PC-9 (cell line): ENCODE measurements around the gene C9orf152. TPM values are rescaled to one million over a fixed set of nuclear protein-coding genes. Genes with fewer than 3 reads are reported as not detected.

Experiments
- BruUV-seq: library from RNA; stranded (reverse); fragments of 400-500 nt; replicated peaks from 2 replicates; lab custom pipeline; 2021; lab: Mats Ljungman, UMichigan
- CTCF ChIA-PET: fragments of 300-600 bp; sonication (Branson Sonifier 250); formaldehyde crosslinking; loops from one replicate; lab custom pipeline; 2022; ENCODE audit warnings: antibody characterized with exemption; lab: Charles Lee
- POLR2A ChIA-PET: fragments of 300-600 bp; sonication (Branson Sonifier 250); formaldehyde crosslinking; loops from one replicate; lab custom pipeline; 2022; ENCODE audit warnings: antibody characterized with exemption; ENCODE audit not compliant: unreplicated experiment; lab: Charles Lee
- DNase-seq, 2 experiments: peaks; one replicate each; pipeline versions ENCODE4 v3.0.0 to v3.0.0-alpha.2; 2015 to 2022; ENCODE audit warnings: mixed read lengths in 1 of 2
- H2AFZ ChIP-seq: fragments of 200-600 bp; sonication (generic); 2 replicates; pipeline ENCODE4 v1.8.1; 2017; ENCODE audit warnings: antibody characterized with exemption
- H3F3A ChIP-seq: fragments of 200-600 bp; sonication (generic); 2 replicates; pipeline ENCODE4 v1.8.1; 2017; ENCODE audit warnings: antibody characterized with exemption, mild to moderate bottlenecking, low read depth; ENCODE audit not compliant: insufficient read depth
- H3K27ac ChIP-seq: fragments of 200-600 bp; sonication (generic); 2 replicates; pipeline ENCODE4 v1.6.1; 2016; ENCODE audit warnings: mixed run types
- H3K27me3 ChIP-seq: fragments of 200-600 bp; sonication (generic); 2 replicates; pipeline ENCODE4 v1.6.1; 2016; ENCODE audit warnings: low read depth, mixed run types; ENCODE audit not compliant: insufficient read depth
- H3K36me3 ChIP-seq: fragments of 200-600 bp; sonication (generic); 2 replicates; pipeline ENCODE4 v1.6.1; 2016; ENCODE audit warnings: low read depth, mixed run types
- H3K4me1 ChIP-seq: fragments of 200-600 bp; sonication (generic); replicated peaks from 2 replicates; pipeline ENCODE4 v1.6.1; 2016; ENCODE audit warnings: mixed run types; ENCODE audit not compliant: insufficient read depth
- H3K4me2 ChIP-seq: fragments of 200-600 bp; sonication (generic); 2 replicates; pipeline ENCODE4 v1.6.1; 2017; ENCODE audit warnings: mixed run types
- H3K4me3 ChIP-seq: fragments of 200-600 bp; sonication (generic); 2 replicates; pipeline ENCODE4 v1.6.1; 2016; ENCODE audit warnings: mixed run types
- H3K79me2 ChIP-seq: fragments of 200-600 bp; sonication (generic); 2 replicates; pipeline ENCODE4 v1.6.1; 2017; ENCODE audit warnings: low read depth, mixed run types
- H3K9me2 ChIP-seq: fragments of 200-600 bp; sonication (generic); 2 replicates; pipeline ENCODE4 v1.8.1; 2017; ENCODE audit warnings: mild to moderate bottlenecking; ENCODE audit not compliant: insufficient read depth
- H3K9me3 ChIP-seq: fragments of 200-600 bp; sonication (generic); 2 replicates; pipeline ENCODE4 v1.8.1; 2016; ENCODE audit warnings: low read depth; ENCODE audit not compliant: insufficient read depth
- H4K20me1 ChIP-seq: fragments of 200-600 bp; sonication (generic); 2 replicates; pipeline ENCODE4 v1.8.1; 2017; ENCODE audit not compliant: insufficient read depth
- CTCF ChIP-seq: fragments of 200-600 bp; sonication (generic); conservative IDR thresholded peaks from 2 replicates; pipeline ENCODE4 v1.6.1; 2017; ENCODE audit warnings: mixed run types, antibody characterized with exemption, mild to moderate bottlenecking, moderate library complexity
- EZH2 ChIP-seq: fragments of 200-600 bp; sonication (generic); IDR thresholded peaks from 2 replicates; pipeline ENCODE4 v1.8.0; 2017; ENCODE audit warnings: antibody characterized with exemption, low read depth
- intact Hi-C: fragments of 100-400 bp; cut with micrococcal nuclease; formaldehyde crosslinking; loops from one replicate; pipeline ENCODE4 v1.10.0; 2022; ENCODE audit not compliant: unreplicated experiment
- total RNA-seq: library from RNA; stranded (reverse); gene quantifications from 2 replicates; pipeline ENCODE4 v1.2.3, GENCODE V29; 2021

Gene C9orf152
- total RNA-seq, 1 experiment from 2014 or later, result 0.74 TPM

- no TSS peak for BruUV-seq
- Histone ChIP-seq H3K4me3 (no peak overlapping the region), H3K27me3 (no peaks in the 10 kb centered on the region), H4K20me1 (no peaks in the 10 kb centered on the region), H3K4me1 (no peaks in the 10 kb centered on the region), H3K36me3 (no peaks in the 10 kb centered on the region), H3K27ac (no peak overlapping the region), H3K79me2 (no peaks in the 10 kb centered on the region), H3K9me2 (no peaks in the 10 kb centered on the region), H3K4me2 (no peak overlapping the region), H3K9me3 (no peaks in the 10 kb centered on the region), H2AFZ (no peak overlapping the region), H3F3A (peaks cover 4% of the 10 kb centered on the region; the same call in 1 of the 2 replicates)
- CTCF ChIA-PET, result interaction anchor here (0.6 kb wide), 2 partner anchors 30 to 866 kb away, joined by 3 to 7 read pairs; no protein-coding TSS in a partner anchor
- POLR2A ChIA-PET, result interaction anchor here (0.6 kb wide), 1 partner anchor 234 kb away, joined by 5 read pairs; no protein-coding TSS in a partner anchor
- intact Hi-C loops, result no loop called here
- no peak for DNase-seq
- TF ChIP-seq EZH2 (no peak), CTCF (no peak)
Measured at GRCh38 chr9:110214586-110215355, 6.8 kb upstream of the C9orf152 start.

- TF ChIP-seq CTCF (no peak), EZH2 (no peak)
- Histone ChIP-seq H3K36me3 (no peaks in the 10 kb centered on the region), H3K4me2 (no peak overlapping the region), H3K79me2 (no peaks in the 10 kb centered on the region), H3K27ac (no peak overlapping the region), H4K20me1 (no peaks in the 10 kb centered on the region), H2AFZ (no peak overlapping the region), H3F3A (peaks cover 4% of the 10 kb centered on the region; the same call in 1 of the 2 replicates), H3K4me3 (no peak overlapping the region), H3K4me1 (no peaks in the 10 kb centered on the region), H3K9me2 (no peaks in the 10 kb centered on the region), H3K27me3 (no peaks in the 10 kb centered on the region), H3K9me3 (no peaks in the 10 kb centered on the region)
- no peak for DNase-seq
- ChIA-PET CTCF (interaction anchor here (0.6 kb wide), 1 partner anchor 865 kb away, joined by 3 read pairs; no protein-coding TSS in a partner anchor), POLR2A (no interaction called here)
- no TSS peak for BruUV-seq
- intact Hi-C loops, result no loop called here
Measured at GRCh38 chr9:110214090-110214489, 6.1 kb upstream of the C9orf152 start.

GRCh38 chr9:110213413-110214044 is 5.6 kb upstream of the C9orf152 start:
- Histone ChIP-seq H3K4me3 (no peak overlapping the region), H3K9me2 (no peaks in the 10 kb centered on the region), H4K20me1 (no peaks in the 10 kb centered on the region), H3K27ac (no peak overlapping the region), H3K27me3 (no peaks in the 10 kb centered on the region), H3K9me3 (no peaks in the 10 kb centered on the region), H2AFZ (no peak overlapping the region), H3K79me2 (no peaks in the 10 kb centered on the region), H3K4me1 (peaks cover 2% of the 10 kb centered on the region; the same call in 1 of the 2 replicates), H3F3A (peaks cover 4% of the 10 kb centered on the region; the same call in 1 of the 2 replicates), H3K36me3 (no peaks in the 10 kb centered on the region), H3K4me2 (no peak overlapping the region)
- intact Hi-C loops, result no loop called here
- no TSS peak for BruUV-seq
- ChIA-PET POLR2A (no interaction called here), CTCF (no interaction called here)
- DNase-seq, result no peak
- no peak for TF ChIP-seq EZH2
- TF ChIP-seq CTCF, result no peak
